Measurements from ENCODE around the gene KIAA1549. TPM values are rescaled to one million over a fixed set of nuclear protein-coding genes. Genes with fewer than 3 reads are reported as not detected.
"Not testable (repeated sequence)": the region's sequence is repeated elsewhere in the genome, so short reads cannot be mapped to it uniquely, and the experiment has no call there.

KIAA1549 gene
- total and polyA plus RNA-seq, 2 donors: 1.6 to 4.6 TPM

GRCh38 chr7:138828302-138828701 lies 152.9 kb downstream of the KIAA1549 start:
- no peaks in the 10 kb centered on the region for H3K36me3 ChIP-seq (ENCODE audit: insufficient read depth)
- no peaks in the 10 kb centered on the region for H3K4me1 ChIP-seq (ENCODE audit: insufficient read depth)
- WGBS: 77% methylated on average over 2 of the region's 2 CpGs
- no peak overlapping the region for H3K27ac ChIP-seq (ENCODE audit: low read depth)
- DNase-seq (ENCODE audit: extremely low spot score): no peak
- H3K4me3 ChIP-seq (ENCODE audit: low read depth, low read length): no peak overlapping the region

- Histone ChIP-seq H3K36me3 (ENCODE audit: insufficient read depth) (no peaks in the 10 kb centered on the region), H3K4me3 (ENCODE audit: low read depth, low read length) (no peak overlapping the region), H3K27ac (ENCODE audit: low read depth) (no peak overlapping the region), H3K4me1 (ENCODE audit: insufficient read depth) (no peaks in the 10 kb centered on the region)
- DNase-seq (ENCODE audit: extremely low spot score): no peak
- WGBS: 88% methylated on average over 11 of the region's 11 CpGs
Measured at GRCh38 chr7:138825049-138825721, 156.0 kb downstream of the KIAA1549 start.

GRCh38 chr7:138822867-138823535 lies 158.2 kb downstream of the KIAA1549 start:
- Histone ChIP-seq H3K4me1 (ENCODE audit: insufficient read depth) (no peaks in the 10 kb centered on the region), H3K27ac (ENCODE audit: low read depth) (no peak overlapping the region), H3K36me3 (ENCODE audit: insufficient read depth) (no peaks in the 10 kb centered on the region), H3K4me3 (ENCODE audit: low read depth, low read length) (no peak overlapping the region)
- WGBS: 92% methylated on average over 11 of the region's 11 CpGs
- DNase-seq (ENCODE audit: extremely low spot score): no peak

GRCh38 chr7:138821912-138822311 lies 159.3 kb downstream of the KIAA1549 start:
- no peak overlapping the region for H3K4me3 ChIP-seq (ENCODE audit: low read depth, low read length)
- no peaks in the 10 kb centered on the region for H3K36me3 ChIP-seq (ENCODE audit: insufficient read depth)
- no peak for DNase-seq (ENCODE audit: extremely low spot score)
- WGBS: 88% methylated on average over 7 of the region's 7 CpGs
- H3K27ac ChIP-seq (ENCODE audit: low read depth): no peak overlapping the region
- no peaks in the 10 kb centered on the region for H3K4me1 ChIP-seq (ENCODE audit: insufficient read depth)

GRCh38 chr7:138819625-138820024 lies 161.6 kb downstream of the KIAA1549 start:
- no peak for DNase-seq (ENCODE audit: extremely low spot score)
- Histone ChIP-seq H3K4me3 (ENCODE audit: low read depth, low read length) (no peak overlapping the region), H3K4me1 (ENCODE audit: insufficient read depth) (no peaks in the 10 kb centered on the region), H3K27ac (ENCODE audit: low read depth) (no peak overlapping the region), H3K36me3 (ENCODE audit: insufficient read depth) (no peaks in the 10 kb centered on the region)
- 93% methylated on average over 3 of the region's 3 CpGs for WGBS

GRCh38 chr7:138816650-138817049 lies 164.5 kb downstream of the KIAA1549 start:
- no peaks in the 10 kb centered on the region for H3K36me3 ChIP-seq (ENCODE audit: insufficient read depth)
- no peaks in the 10 kb centered on the region for H3K4me1 ChIP-seq (ENCODE audit: insufficient read depth)
- H3K27ac ChIP-seq (ENCODE audit: low read depth): no peak overlapping the region
- no peak overlapping the region for H3K4me3 ChIP-seq (ENCODE audit: low read depth, low read length)
- 82% methylated on average over 1 of the region's 1 CpG for WGBS
- no peak for DNase-seq (ENCODE audit: extremely low spot score)

GRCh38 chr7:138814816-138815332 lies 166.3 kb downstream of the KIAA1549 start:
- 76% methylated on average over 1 of the region's 1 CpG for WGBS
- no peaks in the 10 kb centered on the region for H3K36me3 ChIP-seq (ENCODE audit: insufficient read depth)
- H3K27ac ChIP-seq (ENCODE audit: low read depth): no peak overlapping the region
- H3K4me1 ChIP-seq (ENCODE audit: insufficient read depth): no peaks in the 10 kb centered on the region
- no peak for DNase-seq (ENCODE audit: extremely low spot score)
- no peak overlapping the region for H3K4me3 ChIP-seq (ENCODE audit: low read depth, low read length)

GRCh38 chr7:138813945-138814344 lies 167.2 kb downstream of the KIAA1549 start:
- 79% methylated on average over 2 of the region's 2 CpGs for whole genome bisulfite sequencing

GRCh38 chr7:138811327-138811726 lies 169.9 kb downstream of the KIAA1549 start:
- WGBS: 88% methylated on average over 2 of the region's 2 CpGs
- H3K4me1 ChIP-seq (ENCODE audit: insufficient read depth); H3K36me3 ChIP-seq (ENCODE audit: insufficient read depth); H3K27ac ChIP-seq (ENCODE audit: low read depth); H3K4me3 ChIP-seq (ENCODE audit: low read depth, low read length); DNase-seq (ENCODE audit: extremely low spot score): not testable (repeated sequence)

More at GRCh38 chr7:138813945-138814344, 167.2 kb downstream of the KIAA1549 start:
- DNase-seq (ENCODE audit: extremely low spot score): no peak
- Histone ChIP-seq H3K36me3 (ENCODE audit: insufficient read depth) (no peaks in the 10 kb centered on the region), H3K4me1 (ENCODE audit: insufficient read depth) (no peaks in the 10 kb centered on the region), H3K27ac (ENCODE audit: low read depth) (no peak overlapping the region), H3K4me3 (ENCODE audit: low read depth, low read length) (no peak overlapping the region)

GRCh38 chr7:138809346-138809745 lies 171.8 kb downstream of the KIAA1549 start:
- H3K4me1 ChIP-seq (ENCODE audit: insufficient read depth): no peaks in the 10 kb centered on the region
- no peak overlapping the region for H3K27ac ChIP-seq (ENCODE audit: low read depth)
- H3K36me3 ChIP-seq (ENCODE audit: insufficient read depth): no peaks in the 10 kb centered on the region
- WGBS: 79% methylated on average over 4 of the region's 4 CpGs
- H3K4me3 ChIP-seq (ENCODE audit: low read depth, low read length): no peak overlapping the region
- DNase-seq (ENCODE audit: extremely low spot score): no peak

GRCh38 chr7:138804618-138805017 lies 176.6 kb downstream of the KIAA1549 start:
- DNase-seq (ENCODE audit: extremely low spot score): no peak
- 65% methylated on average over 1 of the region's 1 CpG for WGBS

GRCh38 chr7:138802706-138803105 lies 178.5 kb downstream of the KIAA1549 start:
- Histone ChIP-seq H3K4me1 (ENCODE audit: insufficient read depth) (no peaks in the 10 kb centered on the region), H3K27ac (ENCODE audit: low read depth) (no peak overlapping the region), H3K36me3 (ENCODE audit: insufficient read depth) (no peaks in the 10 kb centered on the region), H3K4me3 (ENCODE audit: low read depth, low read length) (no peak overlapping the region)
- no peak for DNase-seq (ENCODE audit: extremely low spot score)
- 95% methylated on average over 18 of the region's 18 CpGs for WGBS

More at GRCh38 chr7:138804618-138805017, 176.6 kb downstream of the KIAA1549 start:
- Histone ChIP-seq H3K4me3 (ENCODE audit: low read depth, low read length) (no peak overlapping the region), H3K4me1 (ENCODE audit: insufficient read depth) (no peaks in the 10 kb centered on the region), H3K27ac (ENCODE audit: low read depth) (no peak overlapping the region), H3K36me3 (ENCODE audit: insufficient read depth) (no peaks in the 10 kb centered on the region)

GRCh38 chr7:138801256-138801655 lies 179.9 kb downstream of the KIAA1549 start:
- Histone ChIP-seq H3K4me3 (ENCODE audit: low read depth, low read length) (no peak overlapping the region), H3K27ac (ENCODE audit: low read depth) (no peak overlapping the region), H3K4me1 (ENCODE audit: insufficient read depth) (no peaks in the 10 kb centered on the region), H3K36me3 (ENCODE audit: insufficient read depth) (no peaks in the 10 kb centered on the region)
- DNase-seq (ENCODE audit: extremely low spot score): no peak
- 90% methylated on average over 3 of the region's 3 CpGs for WGBS

- 62% methylated on average over 7 of the region's 7 CpGs for WGBS
- no peak overlapping the region for H3K4me3 ChIP-seq (ENCODE audit: low read depth, low read length)
- H3K36me3 ChIP-seq (ENCODE audit: insufficient read depth): no peaks in the 10 kb centered on the region
- H3K4me1 ChIP-seq (ENCODE audit: insufficient read depth): no peaks in the 10 kb centered on the region
- no peak overlapping the region for H3K27ac ChIP-seq (ENCODE audit: low read depth)
- DNase-seq (ENCODE audit: extremely low spot score): no peak
Measured at GRCh38 chr7:138799336-138800000, 181.7 kb downstream of the KIAA1549 start.

All from urinary bladder (tissue), 4 donors.